Measurements from ENCODE around the gene PDE1C. TPM values are rescaled to one million over a fixed set of nuclear protein-coding genes. Genes with fewer than 3 reads are reported as not detected.

Gene PDE1C
- total and polyA plus RNA-seq, 2 of the 4 experiments (the other 2 are of a cell fraction): 14.2 to 61.5 TPM

- no peak overlapping the region for H2BK15ac ChIP-seq (ENCODE audit: low read depth, low read length)
- H4K5ac ChIP-seq (ENCODE audit: low read depth, low read length): no peak overlapping the region
- H3K14ac ChIP-seq (replicated peaks; ENCODE audit: low read depth, low read length): no peak overlapping the region
- no peak overlapping the region for H4K91ac ChIP-seq (ENCODE audit: insufficient read depth, low read depth, low read length)
- H4K8ac ChIP-seq (ENCODE audit: low read depth in 2 of 2, low read length in 2 of 2): no peak overlapping the region
- no peak overlapping the region for H3K4ac ChIP-seq (ENCODE audit: low read depth, low read length)
- no peak overlapping the region for H2AFZ ChIP-seq (replicated peaks; ENCODE audit: low read length, poor library complexity)
- no peak overlapping the region for H2BK20ac ChIP-seq (ENCODE audit: low read depth, low read length)
- H4K20me1 ChIP-seq (ENCODE audit: insufficient read depth, low read length): no peaks in the 10 kb centered on the region
- 0 out of 4 replicates have a peak, but pooled peaks cover 0 to 6% of the 10 kb centered on the region in 2 experiments for H3K79me1 ChIP-seq (ENCODE audit: low read depth in 1 of 2, low read length in 2 of 2)
- H2BK5ac ChIP-seq (ENCODE audit: low read depth, low read length, poor library complexity, severe bottlenecking): no peak overlapping the region
- DNase-seq (no peak), ATAC-seq (ENCODE audit: low read depth) (no peak)
- H3K56ac ChIP-seq (ENCODE audit: extremely low read depth, insufficient read depth, low read length): no peak overlapping the region
- H2BK120ac ChIP-seq (ENCODE audit: low read depth, low read length): no peak overlapping the region
- peaks cover 2% of the 10 kb centered on the region; the same call in 1 of the 2 replicates for H3K9me3 ChIP-seq (ENCODE audit: control insufficient read depth, insufficient read depth, low read length)
- H3K4me3 ChIP-seq (ENCODE audit: insufficient read depth, low read depth, low read length): no peak overlapping the region
- intact Hi-C loops (cut with micrococcal nuclease) (no loop called here), dilution Hi-C loops (cut with HindIII; ENCODE audit: low sequenced_read_pairs, unreplicated experiment) (no loop called here), in situ Hi-C loops (cut with MboI; ENCODE audit: low sequenced_read_pairs) (no loop called here)
- no peaks in the 10 kb centered on the region for H3K4me1 ChIP-seq (ENCODE audit: control insufficient read depth, insufficient read depth, low read length)
- no peak overlapping the region for H2AK9ac ChIP-seq (replicated peaks; ENCODE audit: low read depth, low read length, poor library complexity)
- H3K9me1 ChIP-seq (ENCODE audit: insufficient read depth, low read length): no peaks in the 10 kb centered on the region
- no TSS peak for BruUV-seq (replicated peaks)
- peaks cover 2% of the 10 kb centered on the region; the same call in 1 of the 2 replicates for H3K36me3 ChIP-seq (ENCODE audit: control insufficient read depth, insufficient read depth, low read length)
- POLR2A ChIA-PET (ENCODE audit: unreplicated experiment): no interaction called here
- CTCF ChIA-PET: no interaction called here
- H3K9ac ChIP-seq (ENCODE audit: low read depth, low read length): no peak overlapping the region
- H2AK5ac ChIP-seq (ENCODE audit: low read depth, low read length): no peak overlapping the region
- TF ChIP-seq MAZ (IDR thresholded peaks at IDR 0.05; ENCODE audit: borderline replicate concordance, low read depth, low read length) (no peak), MXI1 (IDR thresholded peaks at IDR 0.05; ENCODE audit: borderline replicate concordance, low read depth, low read length) (no peak), RCOR1 (IDR thresholded peaks at IDR 0.05; ENCODE audit: insufficient replicate concordance, low read length) (no peak), CHD1 (IDR thresholded peaks at IDR 0.05; ENCODE audit: low read depth, low read length) (no peak), NFE2L2 (IDR thresholded peaks at IDR 0.05; ENCODE audit: low read depth, low read length) (no peak), USF2 (IDR thresholded peaks at IDR 0.05; ENCODE audit: low read depth, low read length) (no peak), SMC3 (IDR thresholded peaks at IDR 0.05; ENCODE audit: low read depth, low read length) (no peak), CEBPB (IDR thresholded peaks at IDR 0.05; ENCODE audit: low read depth, low read length) (no peak), RFX5 (IDR thresholded peaks at IDR 0.05; ENCODE audit: low read depth, low read length) (no peak), POLR2A (IDR thresholded peaks at IDR 0.05; ENCODE audit: low read depth, low read length) (no peak), FOS (IDR thresholded peaks at IDR 0.05; ENCODE audit: low read depth, low read length) (no peak)
- H3K23ac ChIP-seq (ENCODE audit: low read depth, low read length): no peak overlapping the region
- H3K18ac ChIP-seq (ENCODE audit: low read depth, low read length): no peak overlapping the region
- no peaks in the 10 kb centered on the region for H3K27me3 ChIP-seq (ENCODE audit: control insufficient read depth, insufficient read depth, low read length)
- no CpG with 5 or more reads among the region's 6 CpGs for WGBS, 2 experiments (ENCODE audit: extremely low coverage in 2 of 2, insufficient read length in 1 of 2)
- H3K27ac ChIP-seq (ENCODE audit: insufficient read depth, low read length): no peak overlapping the region
- no peak overlapping the region for H3K4me2 ChIP-seq (ENCODE audit: low read depth, low read length)
Observed at GRCh38 chr7:31864646-31865045, 205.6 kb downstream of the PDE1C start.

All from IMR-90 (cell line).